ENCODE measurements around the gene KLHL25.
A peak's percentile ranks its signal among the peaks of the same experiment; 100 is the strongest.
"Not testable (repeated sequence)": the region's sequence is repeated elsewhere in the genome, so short reads cannot be mapped to it uniquely, and the experiment has no call there.

KLHL25 gene

GRCh38 chr15:85804481-85805170 lies 9.9 kb upstream of the KLHL25 start:
- DNase-seq = no peak

- DNase-seq = not testable (repeated sequence)
These were observed 7.9 kb upstream of the KLHL25 start for GRCh38 chr15:85802617-85803016.

DNA sequence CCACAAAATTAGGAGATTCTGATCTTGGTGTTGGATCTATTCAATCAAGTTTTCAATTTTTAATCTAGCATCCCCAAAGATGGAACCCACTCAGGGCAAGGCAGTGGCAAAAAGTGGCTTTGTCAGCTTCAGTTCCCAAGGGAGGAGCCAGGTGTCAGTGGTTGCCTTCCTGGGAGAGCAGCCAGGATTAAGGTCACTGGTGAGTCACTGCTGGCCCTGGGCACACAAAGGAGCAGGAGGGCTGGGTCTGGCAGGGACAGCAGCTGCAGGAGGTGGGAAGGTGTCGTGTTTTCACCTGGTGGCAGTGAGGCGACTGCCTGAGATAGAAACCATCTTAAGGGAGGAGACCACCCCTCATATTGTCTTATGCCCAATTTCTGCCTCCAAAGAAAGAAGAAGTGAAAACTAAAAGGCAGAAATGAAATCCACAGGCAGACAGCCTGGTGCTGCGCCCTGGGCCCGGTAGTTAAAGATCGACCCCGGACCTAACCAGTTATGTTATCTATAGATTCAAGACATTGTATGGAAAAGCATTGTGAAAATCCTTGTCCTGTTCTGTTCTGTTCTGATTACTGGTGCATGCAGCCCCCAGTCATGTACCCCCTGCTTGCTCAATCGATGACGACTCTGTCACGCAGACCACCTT lies 5.9 kb upstream of the KLHL25 start:
- no peak for DNase-seq

GRCh38 chr15:85796371-85796770 lies 1.6 kb upstream of the KLHL25 start:
- DNase-seq = not testable (repeated sequence)

GRCh38 chr15:85795337-85796305 lies 896 bp upstream of the KLHL25 start:
- no peak for DNase-seq

- no peak for DNase-seq
These were observed 806 bp downstream of the KLHL25 start for GRCh38 chr15:85793641-85794597.

- no peak for DNase-seq
These were observed 1.7 kb downstream of the KLHL25 start for GRCh38 chr15:85792912-85793590.

DNA sequence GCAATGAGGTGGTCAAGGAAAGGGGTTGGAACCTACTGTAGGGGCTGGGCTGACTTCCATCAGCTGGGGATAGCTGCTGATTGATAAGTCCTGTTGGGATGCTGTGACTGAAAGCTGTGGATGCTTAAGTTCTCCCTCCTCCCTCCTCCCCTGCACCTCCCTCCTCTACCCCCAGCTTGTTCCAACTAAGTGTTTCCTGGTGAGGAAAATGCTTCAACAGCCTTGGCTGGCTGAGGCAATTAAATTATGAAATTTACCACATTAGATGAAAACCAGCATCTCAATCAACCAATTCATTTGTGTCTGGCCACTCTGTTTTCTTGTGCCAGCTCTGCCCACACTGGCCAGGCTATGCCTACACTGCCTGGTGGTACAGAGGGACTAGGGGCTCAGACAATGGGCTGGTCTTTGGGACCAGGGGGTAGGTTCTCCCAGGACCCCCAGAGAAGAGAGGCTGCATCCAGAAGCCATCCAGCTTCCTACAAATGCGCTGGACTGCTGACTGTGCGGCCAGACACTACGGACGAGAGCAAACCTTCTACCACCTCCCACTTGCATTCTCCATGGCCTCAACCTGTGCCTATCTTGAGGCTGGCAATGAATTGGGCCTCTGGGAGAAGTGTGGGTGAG lies 2.5 kb downstream of the KLHL25 start:
- DNase-seq = no peak

- DNase-seq = no peak
These were observed 5.2 kb downstream of the KLHL25 start for GRCh38 chr15:85789496-85789875.

DNA sequence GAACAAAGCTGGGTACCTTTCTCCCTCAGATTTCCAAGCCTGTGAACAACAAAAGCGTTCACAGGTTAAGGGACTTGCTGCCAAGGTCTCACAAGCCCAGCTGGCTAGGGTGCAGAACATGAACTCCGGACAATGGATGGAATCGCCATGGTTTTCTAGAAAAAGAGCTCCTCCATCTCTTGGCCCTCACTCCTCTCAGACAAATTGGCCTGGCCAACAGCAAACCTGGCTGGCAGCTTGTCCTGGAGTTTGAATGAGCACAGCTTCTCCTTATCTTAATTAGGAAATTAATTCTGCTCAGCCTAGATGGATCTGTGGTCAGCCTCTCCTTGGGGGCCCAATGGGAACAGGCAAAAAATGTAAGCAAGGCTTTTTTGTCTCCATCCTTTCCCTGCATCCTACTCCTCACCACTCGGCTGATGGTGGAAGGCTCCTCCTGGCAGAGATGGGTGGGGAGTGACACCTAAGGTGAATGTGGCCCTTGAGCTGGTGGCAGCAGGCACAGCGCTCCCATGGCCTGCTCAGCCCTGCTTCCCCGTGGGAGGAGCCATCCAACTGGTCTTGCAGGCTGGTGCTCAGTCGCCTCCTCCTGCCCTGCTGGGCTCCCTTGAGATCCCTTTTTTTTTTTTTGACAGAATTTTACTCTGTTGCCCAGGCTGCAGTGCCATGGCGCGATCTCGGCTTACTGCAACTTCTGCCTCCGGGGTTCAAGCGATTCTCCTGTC lies 5.8 kb downstream of the KLHL25 start:
- no peak for DNase-seq

GRCh38 chr15:85786781-85787114 lies 8.0 kb downstream of the KLHL25 start:
- no peak for DNase-seq

DNA sequence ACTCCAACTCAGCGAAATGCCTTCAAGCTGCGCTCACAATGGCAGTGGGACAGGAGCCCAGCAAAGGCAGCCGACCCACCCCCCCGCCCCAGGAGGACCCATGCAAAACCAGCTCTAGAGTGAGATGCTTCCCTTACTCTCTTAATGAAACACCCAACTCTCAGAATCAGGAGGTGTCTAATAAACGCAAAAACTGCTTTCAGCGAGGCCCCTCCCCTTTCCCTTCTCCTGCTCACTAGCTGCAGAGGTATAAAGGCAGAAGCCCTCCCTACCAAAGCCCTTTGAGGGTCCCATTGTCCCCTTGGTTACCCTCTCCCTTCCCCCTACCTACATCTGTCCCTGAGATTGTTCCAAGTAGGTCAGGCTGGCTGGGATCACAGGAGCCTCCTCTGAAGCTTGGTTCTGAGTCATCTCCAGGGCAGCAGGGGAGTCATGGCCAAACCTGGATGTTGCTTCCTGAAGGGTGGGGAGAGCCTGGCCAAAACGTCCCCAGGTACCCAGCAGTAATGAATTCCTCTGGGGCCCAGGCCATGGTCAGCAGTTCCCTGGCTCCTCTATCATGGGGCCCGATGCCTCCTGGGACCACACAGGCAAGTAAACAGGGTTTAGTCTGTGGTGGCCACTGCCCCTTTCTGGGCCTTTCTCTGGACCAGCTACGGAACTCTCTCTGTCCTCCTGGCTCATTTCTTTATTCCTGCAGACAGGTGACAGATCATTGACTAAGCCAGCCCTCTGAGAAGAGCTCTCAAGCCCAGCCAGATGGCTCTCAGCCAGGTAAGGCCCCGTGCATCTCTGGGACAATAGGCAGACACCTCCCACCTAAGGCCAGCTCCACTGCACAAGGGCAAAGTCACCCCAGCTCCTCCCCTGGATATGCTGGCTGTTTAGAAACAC lies 8.6 kb downstream of the KLHL25 start:
- peak; percentile 57 for DNase-seq

DNA sequence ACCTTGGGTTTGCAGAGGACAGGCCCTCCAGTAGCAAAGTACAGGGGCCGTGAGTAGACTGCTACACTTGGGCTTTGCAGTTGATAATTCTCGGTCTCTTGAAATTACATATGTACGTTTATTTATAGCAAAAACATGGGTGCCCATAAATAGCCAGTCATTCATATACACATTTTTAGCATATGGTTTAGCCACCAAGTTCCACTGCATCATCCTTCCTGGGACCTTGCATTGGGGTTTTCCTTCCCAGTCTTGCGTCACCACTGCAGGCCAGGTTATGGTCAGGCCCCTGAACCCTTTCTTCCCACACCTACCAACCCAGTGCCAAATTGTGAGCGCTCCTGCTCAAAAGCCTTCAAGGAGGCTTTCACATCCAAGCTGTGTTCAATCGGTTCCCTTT lies 12.7 kb downstream of the KLHL25 start:
- DNase-seq = no peak

GRCh38 chr15:85781099-85781498 lies 13.6 kb downstream of the KLHL25 start:
- no peak for DNase-seq

DNA sequence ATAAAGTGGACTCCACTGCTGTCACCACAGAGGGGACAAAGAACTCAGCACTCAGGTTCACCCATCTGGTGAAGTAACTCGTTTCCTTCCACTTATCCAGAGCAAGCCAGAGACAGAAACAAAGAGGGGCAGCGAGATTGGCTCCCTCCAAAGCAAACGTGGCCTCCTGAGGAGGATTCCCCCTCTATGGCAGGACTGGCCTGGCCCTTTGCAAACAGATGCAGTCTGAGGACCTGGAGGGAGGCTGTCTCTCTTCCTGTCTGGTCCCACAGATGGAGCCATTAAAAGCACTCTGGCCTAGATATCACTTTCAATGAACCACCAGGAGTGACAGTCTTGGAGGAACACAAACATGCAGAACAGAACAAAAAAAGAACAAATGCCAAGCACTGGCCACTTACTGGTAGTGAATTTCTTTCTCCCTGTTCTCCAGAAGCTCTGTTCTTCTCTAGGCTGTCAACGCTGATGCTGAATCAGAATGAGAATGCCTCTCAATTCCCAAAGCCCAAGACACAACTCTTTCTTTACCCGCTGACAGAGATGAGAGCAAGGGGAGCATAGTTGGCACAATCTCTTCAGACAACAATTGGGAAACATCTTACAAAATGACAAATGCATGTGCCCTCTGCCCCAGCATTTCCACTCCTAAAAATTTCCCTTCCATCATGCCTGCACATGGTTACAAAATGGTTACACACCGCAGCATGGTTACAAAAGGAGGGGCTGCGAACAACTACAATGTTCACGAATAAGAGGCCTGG lies 14.3 kb downstream of the KLHL25 start:
- no peak for DNase-seq

DNA sequence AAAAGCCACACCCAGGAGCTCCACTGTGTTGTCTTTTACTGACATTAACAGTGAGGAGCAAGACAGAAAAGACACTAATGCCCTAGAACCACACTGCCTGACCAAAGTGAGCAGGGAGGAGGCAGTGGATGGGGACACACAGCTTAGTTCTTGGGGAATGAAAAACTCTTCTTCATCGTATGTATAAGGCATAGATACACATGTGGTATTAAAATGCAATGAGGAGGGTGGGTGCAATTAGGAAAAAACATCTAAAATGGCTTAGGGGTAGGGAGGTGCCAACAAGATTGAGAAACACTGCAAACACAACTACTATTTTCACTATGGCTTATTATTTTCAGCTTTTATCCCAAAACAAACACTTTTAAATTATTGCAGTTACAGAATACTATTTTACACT lies 15.5 kb downstream of the KLHL25 start:
- DNase-seq = no peak

- DNase-seq = no peak
These were observed 16.5 kb downstream of the KLHL25 start for GRCh38 chr15:85778107-85778776.
